ENCODE results near the gene LRRC47. TPM values are rescaled to one million over a fixed set of nuclear protein-coding genes. Genes with fewer than 3 reads are reported as not detected.

The LRRC47 gene
- total RNA-seq: 52.8 and 61.8 TPM in 2 replicates

GRCh38 chr1:3796215-3797061 is at the start of gene LRRC47:
Gene LRRC47 (minus strand): TSS chr1:3796498. CDS start chr1:3796476, 22 bp downstream.

DNA sequence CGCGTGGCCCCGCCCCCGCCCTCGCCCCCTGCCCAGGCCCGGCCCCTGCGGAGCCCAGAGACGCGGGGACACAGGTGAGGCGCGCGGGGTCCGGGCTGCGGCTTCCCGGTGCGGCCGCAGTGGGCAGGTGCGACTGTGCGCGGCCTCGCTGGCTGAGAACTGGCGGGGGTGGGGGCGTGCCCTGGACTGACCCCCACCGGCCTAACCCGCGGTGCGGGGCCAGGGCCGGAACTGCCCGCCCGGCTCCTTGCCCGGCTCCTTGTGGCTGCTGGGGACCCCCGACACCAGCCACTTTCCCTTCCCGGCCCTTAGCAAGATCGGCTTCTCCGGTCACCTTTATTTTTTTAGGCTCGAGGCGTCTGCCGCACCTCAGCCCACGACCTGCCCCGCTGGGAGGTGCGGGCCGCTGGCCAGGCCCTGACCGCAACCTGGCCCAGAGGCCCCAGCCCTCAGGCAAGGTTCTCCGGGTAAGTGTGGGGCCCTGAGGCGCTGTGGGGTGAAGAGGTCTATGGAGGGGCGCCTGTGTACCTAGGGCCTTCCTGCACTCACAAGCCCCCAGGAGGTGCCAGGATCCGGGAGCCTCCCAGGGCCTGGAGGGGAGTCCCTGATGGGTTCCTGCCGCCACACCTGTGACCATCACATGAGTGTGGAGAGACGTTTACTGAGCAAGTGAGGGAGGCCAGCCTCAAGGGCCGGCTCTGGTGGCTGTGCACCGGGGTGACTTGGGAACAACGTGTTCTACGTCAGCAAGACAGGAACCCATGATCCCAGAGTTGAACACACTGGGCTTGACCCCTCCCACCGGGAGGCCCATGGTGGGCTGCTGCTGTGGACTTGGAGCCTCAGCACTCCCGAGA is 23.4 kb downstream of the LRRC47 start, which contains the start of gene SMIM1:
TSS of gene SMIM1 (plus strand) at position 35 of the 857 bp plus-strand sequence. CDS start 2,625 bp downstream, outside the sequence.

DNA sequence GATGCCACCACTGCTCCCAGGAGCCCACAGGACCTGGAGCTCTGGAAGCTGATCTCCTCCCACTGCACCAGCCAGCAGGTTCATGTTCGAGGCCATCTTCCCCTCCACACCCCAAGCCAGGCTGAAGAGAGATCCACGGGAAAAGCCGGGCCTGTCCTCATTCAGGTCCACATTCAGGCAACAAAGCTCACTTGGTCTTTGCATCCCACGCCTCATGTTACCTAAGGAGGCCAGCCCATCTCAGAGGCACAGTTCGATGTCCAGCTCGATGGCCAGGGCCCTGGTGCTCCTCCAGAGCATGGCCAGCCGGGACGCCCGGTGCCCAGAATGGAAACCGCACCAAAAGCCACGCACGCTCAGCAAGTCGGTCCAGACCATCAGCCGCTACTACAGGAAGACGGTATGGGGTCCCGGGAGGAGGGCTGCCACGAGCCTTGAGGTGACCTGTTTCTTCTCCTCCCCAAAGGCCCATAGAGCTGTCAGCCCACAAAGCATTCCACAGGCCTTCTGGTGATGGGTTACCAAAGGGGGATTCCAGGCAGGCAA is 43.8 kb downstream of the LRRC47 start, which contains the start of gene CCDC27:
TSS of gene CCDC27 (plus strand) at position 51 of the 546 bp plus-strand sequence. CDS start at position 83, 32 bp downstream.

Other genes with a start within 250 kb of the LRRC47 start
- 5.8 and 6.5 TPM in 2 replicates for gene MEGF6, start 185.0 kb downstream of the LRRC47 start, total RNA-seq
- 17.6 and 18.1 TPM in 2 replicates for gene TPRG1L, start 171.5 kb downstream of the LRRC47 start, total RNA-seq
- gene WRAP73, start 146.4 kb downstream of the LRRC47 start, total RNA-seq: 13.7 and 23.7 TPM in 2 replicates
- 0.24 and 0.43 TPM in 2 replicates for gene TP73, start 144.0 kb downstream of the LRRC47 start, total RNA-seq
- not detected in 2 replicates for gene CCDC27, start 44.0 kb downstream of the LRRC47 start, total RNA-seq
- 6.7 TPM in 1 of 2 replicates, not detected in the other for gene SMIM1, start 23.7 kb downstream of the LRRC47 start, total RNA-seq
- gene CEP104, start 60.7 kb upstream of the LRRC47 start, total RNA-seq: 33.3 and 36.9 TPM in 2 replicates
- gene DFFB, start 61.0 kb upstream of the LRRC47 start, total RNA-seq: 3.6 and 4.1 TPM in 2 replicates
- 29.4 and 32.2 TPM in 2 replicates for gene C1orf174, start 103.8 kb upstream of the LRRC47 start, total RNA-seq